ENCODE measurements around the gene DHH.
A peak's percentile ranks its signal among the peaks of the same experiment; 100 is the strongest.

DHH gene

DNA sequence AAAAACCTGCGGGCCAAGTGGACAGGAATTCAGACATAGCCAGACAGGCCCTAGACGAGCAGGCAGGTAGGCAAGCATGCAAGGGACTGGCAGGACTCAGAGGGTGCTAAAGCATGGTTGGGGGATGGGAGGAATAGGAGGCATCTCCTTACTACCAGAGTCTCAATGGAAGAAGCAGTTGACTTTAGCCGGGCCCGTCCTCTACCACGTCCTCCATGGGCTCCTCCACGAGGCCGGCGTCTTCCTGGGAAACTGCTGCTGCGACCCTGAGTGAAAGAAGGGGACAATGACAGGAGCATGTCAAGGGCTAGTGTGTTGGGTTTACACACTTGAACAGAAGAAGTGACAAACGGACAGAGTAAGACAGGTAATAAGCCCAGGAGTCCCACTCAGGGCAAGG, 45.6 kb downstream of the DHH start:
- DNase-seq: no peak

DNA sequence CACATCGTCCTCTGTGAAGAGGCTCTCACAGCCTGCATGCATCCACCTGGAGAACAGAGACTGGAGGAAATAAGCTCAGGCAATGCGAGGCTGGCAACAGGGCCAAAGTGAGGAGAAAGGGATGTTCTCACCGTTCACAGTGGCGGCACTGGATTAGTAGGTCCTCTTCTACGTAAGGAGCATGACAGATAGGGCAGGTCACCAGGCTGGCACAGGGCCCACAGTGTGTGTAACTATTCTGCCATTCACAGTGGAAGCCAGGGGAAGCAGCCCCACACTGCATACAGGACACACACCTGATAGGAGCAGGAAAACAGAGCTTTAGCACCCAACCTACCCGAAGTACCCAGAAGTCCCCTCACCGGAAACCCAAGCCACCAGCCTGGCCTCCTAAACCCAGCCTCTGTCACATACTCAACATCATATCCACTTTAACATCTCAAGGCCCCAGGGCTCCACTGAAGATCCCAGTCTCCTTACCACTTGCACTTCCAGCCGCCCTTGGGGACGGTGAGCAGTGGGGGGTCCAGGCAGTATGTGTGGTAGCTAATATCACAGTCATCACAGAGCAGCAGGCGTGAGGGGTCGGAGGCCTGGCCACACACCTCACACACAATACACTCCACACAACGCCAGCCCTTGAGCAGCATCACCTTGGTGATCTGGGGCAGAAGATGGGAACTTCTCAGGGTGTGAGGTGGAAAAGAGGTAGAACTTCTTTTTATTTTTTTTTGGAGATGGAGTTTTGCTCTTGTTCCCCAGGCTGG, 48.3 kb downstream of the DHH start:
- no peak for DNase-seq

DNA sequence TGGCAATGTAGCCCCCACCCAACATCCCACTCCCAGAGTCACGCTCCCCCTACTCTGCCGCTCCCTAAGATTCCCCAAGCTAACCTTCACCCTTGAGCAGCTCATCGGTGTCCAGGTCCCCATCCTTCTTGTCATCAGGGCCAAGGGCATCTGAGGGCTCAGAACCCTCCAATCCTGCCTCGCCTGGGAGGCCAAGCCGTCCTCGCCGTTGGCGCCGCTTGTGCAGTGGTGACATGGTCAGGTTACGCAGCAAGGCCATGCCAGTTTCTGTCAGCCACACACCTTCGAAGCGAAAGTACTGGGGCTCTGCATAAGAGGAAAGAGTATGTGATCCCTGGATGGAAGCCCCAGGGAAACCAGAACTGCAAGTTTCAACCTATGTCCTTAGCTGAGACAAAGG, 49.9 kb downstream of the DHH start:
- no peak for DNase-seq

DNA sequence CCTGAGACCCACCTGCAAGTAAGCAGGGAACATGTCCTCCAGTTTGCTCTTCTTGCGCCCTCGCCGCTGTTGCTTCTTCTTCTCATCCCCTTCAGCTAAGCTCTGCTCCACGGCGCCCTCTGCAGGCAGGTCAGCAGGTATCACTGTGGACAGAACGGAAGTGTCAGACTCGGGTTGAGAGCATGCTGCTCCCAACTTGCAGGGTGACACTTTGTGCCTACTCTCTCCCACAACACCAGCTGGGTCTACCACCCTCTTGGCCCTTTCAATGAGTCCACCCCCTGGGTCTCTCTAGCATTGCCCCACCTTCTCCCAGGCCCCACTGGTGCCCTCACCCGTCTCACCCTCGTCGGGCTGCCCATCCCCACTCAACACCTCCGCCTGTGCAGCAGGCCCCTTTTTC, 50.7 kb downstream of the DHH start:
- peak in 1 of 2 experiments; percentile 28 for DNase-seq

DNA sequence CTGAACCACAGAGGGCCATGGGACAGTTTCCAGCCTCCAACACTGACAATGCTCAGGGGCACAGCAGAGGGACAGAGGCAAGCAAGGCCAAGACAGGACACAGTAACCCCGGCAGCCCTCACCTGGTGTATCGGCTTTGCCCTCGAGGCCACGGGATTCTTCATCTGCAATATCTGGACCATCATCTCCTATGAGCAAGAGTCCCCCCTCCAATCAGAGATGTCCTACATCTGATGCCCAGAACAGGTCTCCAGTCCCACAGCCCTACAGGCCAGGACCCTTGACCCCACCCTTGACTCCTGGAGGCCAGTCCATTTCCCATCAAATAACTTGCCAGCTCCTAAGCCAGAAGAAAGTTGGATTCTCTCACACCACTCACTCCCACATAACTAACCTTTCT, 51.4 kb downstream of the DHH start:
- no peak for DNase-seq

DNA sequence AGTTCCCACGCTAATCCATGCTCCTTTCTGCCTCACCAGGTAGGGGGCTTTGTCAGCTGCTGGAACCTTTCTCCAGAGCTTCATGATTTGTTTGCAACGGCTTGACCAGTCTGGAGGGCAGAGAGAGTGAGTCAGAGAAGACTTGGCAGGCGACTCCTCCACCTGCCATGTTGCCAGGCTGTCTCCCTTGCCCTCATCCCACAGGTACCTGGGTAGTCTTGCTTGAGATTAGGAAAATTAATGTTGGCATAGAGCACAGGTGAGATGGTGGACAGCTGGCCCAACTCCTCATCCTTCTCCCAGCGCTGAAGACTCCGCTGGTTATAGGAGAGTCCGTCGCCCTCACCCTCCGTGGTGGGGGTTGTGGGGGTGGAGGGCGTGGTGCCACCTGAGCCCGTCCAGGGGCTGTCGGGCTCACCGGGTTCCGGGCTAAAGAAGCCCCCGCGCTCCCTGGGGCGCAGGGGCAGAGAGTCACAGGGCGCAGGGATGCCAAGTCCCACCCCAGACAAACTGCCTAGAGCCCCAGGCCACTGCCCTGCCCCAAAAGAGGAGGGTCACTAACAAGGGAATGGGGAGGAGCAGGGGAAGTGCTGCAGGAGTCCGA, 52.6 kb downstream of the DHH start:
- no peak for DNase-seq

DNA sequence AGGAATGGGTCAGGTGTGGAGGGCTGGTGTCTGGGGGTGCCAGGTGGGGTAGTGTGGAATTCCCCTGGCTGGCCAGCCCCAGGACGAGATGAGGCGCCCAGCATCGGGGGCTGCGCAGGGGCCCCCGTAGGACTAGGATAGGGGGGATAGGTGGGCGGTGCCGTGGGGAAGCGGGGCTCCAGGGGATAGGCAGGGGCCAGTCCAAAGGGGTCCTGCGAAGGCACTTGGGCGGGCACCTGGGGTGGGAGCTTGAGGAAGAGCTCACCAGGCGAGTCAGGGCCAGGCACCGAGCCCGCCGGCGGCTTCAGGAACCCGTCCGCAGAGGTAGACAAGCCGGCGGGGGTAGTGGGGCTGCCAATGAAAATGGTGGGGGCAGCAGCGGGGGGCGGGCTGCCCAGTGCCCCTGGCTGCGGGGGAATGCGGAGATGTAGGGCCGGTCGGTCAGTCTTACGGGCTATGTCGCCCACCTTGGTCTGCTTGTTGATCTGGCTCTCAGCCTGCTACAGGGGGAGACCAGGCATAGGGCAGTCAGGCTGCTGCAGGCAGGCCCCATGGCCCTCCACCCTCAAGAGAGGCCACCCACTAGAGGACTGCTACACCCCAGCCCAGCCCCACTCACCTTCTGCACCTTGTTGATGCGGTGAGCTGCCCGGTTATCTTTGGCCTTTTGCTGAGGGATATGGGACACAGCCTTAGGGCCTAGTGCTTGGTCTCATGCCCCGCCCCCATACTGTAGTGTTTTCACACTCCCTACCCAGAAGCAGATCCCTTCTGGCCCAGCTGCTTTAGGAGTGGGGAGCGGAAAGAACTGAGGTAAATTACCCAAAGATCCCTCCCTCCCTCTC, 53.3 kb downstream of the DHH start:
- DNase-seq: no peak

DNA sequence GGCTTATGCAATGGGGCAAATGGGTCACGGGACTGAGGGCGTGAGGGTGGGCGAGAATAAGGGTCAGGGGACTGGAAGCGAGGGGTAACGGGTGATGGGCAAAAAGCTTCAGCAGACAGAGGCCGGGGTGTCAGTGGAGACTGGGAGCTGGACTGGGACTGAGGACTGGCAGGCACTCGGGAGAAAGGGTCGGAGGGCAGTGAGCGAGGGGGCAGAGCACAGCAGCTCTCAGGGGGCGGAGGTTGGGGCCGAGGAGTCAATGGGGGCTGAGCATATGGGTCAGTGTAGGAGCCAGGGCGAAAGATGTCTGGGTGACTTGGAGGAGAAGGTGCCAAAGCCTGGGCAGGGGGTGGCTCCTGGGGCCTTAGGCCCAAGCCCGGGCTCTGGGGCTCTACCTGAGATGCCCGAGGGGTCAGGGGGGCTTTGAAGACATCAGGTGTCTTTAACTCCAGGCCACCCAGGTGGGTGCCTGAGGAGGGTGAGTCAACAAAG, 54.2 kb downstream of the DHH start:
- no peak for DNase-seq

DNA sequence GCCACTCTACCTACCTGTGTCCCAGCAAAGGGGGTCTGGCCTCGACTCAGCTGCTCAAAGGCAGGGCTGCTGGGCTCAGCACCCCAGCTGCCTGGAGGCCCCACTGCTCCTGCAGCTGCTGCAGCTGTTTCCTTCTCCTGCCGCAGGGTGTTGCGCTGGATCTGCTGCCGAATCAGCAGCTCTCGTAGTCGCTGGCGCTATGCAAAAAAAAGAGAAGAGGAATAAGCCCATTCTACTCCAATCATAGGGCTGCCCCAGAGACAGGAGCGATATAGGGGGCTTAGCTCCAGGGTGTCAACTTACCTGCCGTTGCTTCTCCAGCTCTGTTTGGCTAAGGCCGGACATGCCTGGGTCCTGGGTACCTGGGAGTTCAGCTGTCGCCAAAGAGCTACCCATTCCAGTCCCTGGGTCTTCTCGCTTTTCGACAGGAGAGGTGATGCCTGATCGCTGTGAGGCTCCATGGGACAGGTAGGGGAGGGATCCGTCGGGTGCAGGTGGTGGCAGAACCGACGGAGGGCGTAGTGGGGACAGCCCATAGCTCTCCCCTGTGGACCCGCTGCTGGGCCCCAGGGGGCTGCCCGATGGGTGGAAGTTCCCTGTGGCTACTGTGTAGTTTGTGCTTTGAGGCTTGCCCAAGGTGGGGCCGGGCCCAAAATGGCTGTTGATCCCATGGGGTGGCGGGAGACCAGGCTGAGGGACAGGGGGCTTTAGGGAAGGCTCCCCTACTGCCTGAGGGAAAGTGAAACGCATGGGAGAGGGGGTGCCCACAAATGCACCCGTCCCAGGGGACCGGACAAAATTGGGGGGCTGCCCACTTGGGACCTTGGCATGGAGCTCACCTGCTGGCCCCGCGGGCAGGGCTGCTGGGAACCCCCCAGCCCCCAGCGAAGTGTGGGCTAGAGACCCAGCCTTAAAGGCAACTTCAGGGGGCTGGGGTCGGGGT, 54.9 kb downstream of the DHH start:
- DNase-seq: no peak

DNA sequence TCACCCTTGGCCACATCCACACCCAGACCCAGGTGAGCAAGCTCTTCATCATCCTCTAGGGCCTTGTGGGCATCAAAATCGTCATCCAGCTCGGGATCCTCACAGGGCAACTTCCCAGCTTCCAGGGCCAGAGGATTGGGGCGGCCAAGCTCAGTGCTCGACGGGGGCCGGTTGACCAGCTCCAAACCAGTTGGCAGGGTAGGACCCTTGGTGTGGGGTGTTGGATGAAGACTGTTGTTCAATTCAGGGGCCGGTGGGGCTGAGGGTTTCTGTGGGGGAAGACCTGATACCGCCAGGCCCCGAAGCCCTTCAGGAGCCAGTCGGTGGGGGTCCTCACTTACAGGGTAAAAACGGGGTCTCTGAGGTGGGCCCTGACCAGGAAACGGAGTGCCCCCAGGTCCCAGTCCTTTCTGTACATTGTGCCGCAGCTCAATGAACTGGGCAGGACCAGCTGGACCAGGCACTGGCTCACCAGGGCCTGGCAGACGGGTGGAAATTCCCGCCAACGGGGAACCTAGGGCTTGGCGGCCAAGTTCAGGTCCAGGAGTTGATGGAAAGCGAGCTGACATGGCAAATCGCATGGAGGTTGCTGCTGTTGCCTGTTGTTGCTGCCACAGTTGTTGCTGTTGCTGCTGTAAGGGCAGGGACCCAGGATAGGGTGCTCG, 56.2 kb downstream of the DHH start:
- DNase-seq: no peak

DNA sequence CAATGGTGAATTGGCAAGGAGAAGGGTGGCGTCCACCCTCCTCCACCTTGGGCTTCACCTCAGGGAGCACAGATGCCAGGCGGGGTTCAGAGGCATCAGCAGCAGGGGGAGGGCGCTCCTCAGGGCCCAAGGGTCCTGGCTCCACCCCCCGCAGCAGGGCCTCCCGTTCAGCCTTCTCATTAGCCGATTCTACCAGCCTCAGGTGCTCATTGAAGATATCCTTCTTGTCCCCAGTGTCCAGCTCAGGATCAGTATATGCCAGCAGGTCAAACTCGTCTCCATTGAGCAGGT, 56.7 kb downstream of the DHH start:
- no peak for DNase-seq

DNA sequence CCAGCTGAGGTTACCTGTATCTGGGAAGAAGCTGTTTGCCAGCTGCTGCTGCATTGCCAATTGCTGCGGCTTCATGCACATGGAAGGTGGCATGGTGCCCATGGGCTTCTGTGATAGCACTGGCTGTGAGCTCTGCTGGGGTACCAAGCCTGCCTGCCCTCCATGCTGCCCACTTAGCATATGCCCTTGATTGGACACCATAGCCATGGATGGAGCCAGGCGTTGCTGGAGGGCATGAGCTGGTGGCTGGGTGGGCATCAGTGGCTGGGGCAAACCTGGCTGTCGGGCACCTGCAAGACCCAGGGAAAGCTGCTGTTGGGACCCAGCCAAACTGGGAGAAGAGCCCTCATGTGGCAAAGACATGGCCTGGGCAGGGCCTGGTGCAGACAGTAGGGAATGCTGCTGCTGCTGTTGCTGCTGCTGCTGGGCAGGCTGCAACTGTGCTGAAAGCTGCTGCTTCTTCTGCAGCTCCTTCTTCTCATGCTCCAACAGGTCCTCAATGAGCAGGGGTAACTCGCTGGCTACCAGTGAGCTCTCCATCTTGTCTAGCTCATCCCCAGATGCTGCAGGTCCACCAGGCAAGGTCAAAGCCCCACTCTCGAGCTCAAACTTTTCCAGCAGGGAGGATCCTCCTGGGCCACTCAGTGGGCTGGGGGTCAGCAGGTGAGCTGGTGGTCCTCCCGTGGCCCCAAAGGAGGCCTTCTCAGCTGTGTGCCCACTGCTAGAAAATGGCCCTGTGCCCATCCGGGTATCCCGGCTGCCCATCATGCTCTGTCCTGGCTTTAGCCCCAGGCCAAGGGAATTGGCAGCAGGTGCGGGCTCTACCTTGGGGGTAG, 57.3 kb downstream of the DHH start:
- DNase-seq: no peak

Data from NCI-H1930 (cell line).